ENCODE results near the gene ZNF74.
"Not testable (repeated sequence)": the region's sequence is repeated elsewhere in the genome, so short reads cannot be mapped to it uniquely, and the experiment has no call there.

Gene ZNF74

GRCh38 chr22:20376983-20377382 is 17.0 kb upstream of the ZNF74 start:
- DNase-seq = not testable (repeated sequence)

GRCh38 chr22:20378110-20378509 is 15.8 kb upstream of the ZNF74 start:
- DNase-seq = no peak

GRCh38 chr22:20378684-20379083 is 15.3 kb upstream of the ZNF74 start:
- not testable (repeated sequence) for DNase-seq

- DNase-seq = no peak
Measured at GRCh38 chr22:20380486-20380885, 13.5 kb upstream of the ZNF74 start.

- no peak for DNase-seq
Measured at GRCh38 chr22:20383538-20383937, 10.4 kb upstream of the ZNF74 start.

GRCh38 chr22:20384171-20384570 is 9.8 kb upstream of the ZNF74 start:
- no peak for DNase-seq

GRCh38 chr22:20384865-20385264 is 9.1 kb upstream of the ZNF74 start:
- DNase-seq = no peak

GRCh38 chr22:20386336-20386735 is 7.6 kb upstream of the ZNF74 start:
- no peak for DNase-seq

- DNase-seq = no peak
Measured at GRCh38 chr22:20386972-20387371, 7.0 kb upstream of the ZNF74 start.

GRCh38 chr22:20388200-20388599 is 5.8 kb upstream of the ZNF74 start:
- no peak for DNase-seq

GRCh38 chr22:20389288-20389687 is 4.7 kb upstream of the ZNF74 start:
- DNase-seq = no peak

GRCh38 chr22:20390394-20390907 is 3.5 kb upstream of the ZNF74 start:
- no peak for DNase-seq

GRCh38 chr22:20391222-20391621 is 2.7 kb upstream of the ZNF74 start:
- DNase-seq = no peak

GRCh38 chr22:20392365-20392881 is 1.5 kb upstream of the ZNF74 start:
- not testable (repeated sequence) for DNase-seq

GRCh38 chr22:20392983-20393704 is 807 bp upstream of the ZNF74 start:
- DNase-seq = peak; percentile 8

GRCh38 chr22:20395181-20395906 is 1.4 kb downstream of the ZNF74 start:
- no peak for DNase-seq

GRCh38 chr22:20395907-20396287 is 1.9 kb downstream of the ZNF74 start:
- DNase-seq = no peak

- no peak for DNase-seq
Measured at GRCh38 chr22:20396639-20397038, 2.7 kb downstream of the ZNF74 start.

- DNase-seq = no peak
Measured at GRCh38 chr22:20397498-20397897, 3.5 kb downstream of the ZNF74 start.

- DNase-seq = no peak
Measured at GRCh38 chr22:20398420-20398819, 4.5 kb downstream of the ZNF74 start.

GRCh38 chr22:20399866-20400605 is 6.1 kb downstream of the ZNF74 start:
- DNase-seq = no peak

- no peak for DNase-seq
Measured at GRCh38 chr22:20400606-20401375, 6.8 kb downstream of the ZNF74 start.

All from DMS53 (cell line).